ENCODE results near the gene DOK6.
"Not testable (repeated sequence)": the region's sequence is repeated elsewhere in the genome, so short reads cannot be mapped to it uniquely, and the experiment has no call there.

Gene DOK6

GRCh38 chr18:69626643-69627242 is 226.1 kb downstream of the DOK6 start:
- no peak for DNase-seq (ENCODE audit: low spot score)

DNA sequence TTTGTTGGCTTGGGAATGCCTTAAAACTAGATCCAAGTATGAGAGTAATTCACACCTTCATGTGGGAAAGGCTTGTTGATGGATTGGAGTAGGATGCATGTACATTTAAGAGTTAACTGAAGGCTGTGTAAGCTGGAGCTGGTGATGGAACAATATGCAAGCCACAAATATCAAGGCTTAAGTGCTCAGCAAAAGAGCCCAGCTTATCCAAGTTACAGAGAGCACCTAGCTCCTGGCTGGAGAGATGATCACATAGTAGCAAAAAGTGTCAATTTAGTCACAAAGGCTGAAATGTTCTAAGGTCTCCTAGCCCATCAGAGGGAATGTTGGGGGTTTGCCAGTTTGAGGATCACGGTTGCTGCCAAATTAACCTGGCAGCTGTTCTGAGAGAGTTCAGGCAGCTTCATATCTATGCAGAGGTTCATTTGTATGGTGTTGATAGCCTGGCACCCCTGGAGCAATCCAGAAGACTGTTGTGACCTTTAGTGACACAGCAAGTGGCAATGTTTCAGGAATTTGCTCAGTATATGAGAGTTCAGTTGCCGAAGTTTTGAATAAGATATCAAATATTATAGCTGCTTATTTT is 228.2 kb downstream of the DOK6 start:
- no peak for DNase-seq (ENCODE audit: low spot score)

GRCh38 chr18:69631281-69631680 is 230.6 kb downstream of the DOK6 start:
- no peak for DNase-seq (ENCODE audit: low spot score)

GRCh38 chr18:69635482-69635881 is 234.8 kb downstream of the DOK6 start:
- no peak for DNase-seq (ENCODE audit: low spot score)

DNA sequence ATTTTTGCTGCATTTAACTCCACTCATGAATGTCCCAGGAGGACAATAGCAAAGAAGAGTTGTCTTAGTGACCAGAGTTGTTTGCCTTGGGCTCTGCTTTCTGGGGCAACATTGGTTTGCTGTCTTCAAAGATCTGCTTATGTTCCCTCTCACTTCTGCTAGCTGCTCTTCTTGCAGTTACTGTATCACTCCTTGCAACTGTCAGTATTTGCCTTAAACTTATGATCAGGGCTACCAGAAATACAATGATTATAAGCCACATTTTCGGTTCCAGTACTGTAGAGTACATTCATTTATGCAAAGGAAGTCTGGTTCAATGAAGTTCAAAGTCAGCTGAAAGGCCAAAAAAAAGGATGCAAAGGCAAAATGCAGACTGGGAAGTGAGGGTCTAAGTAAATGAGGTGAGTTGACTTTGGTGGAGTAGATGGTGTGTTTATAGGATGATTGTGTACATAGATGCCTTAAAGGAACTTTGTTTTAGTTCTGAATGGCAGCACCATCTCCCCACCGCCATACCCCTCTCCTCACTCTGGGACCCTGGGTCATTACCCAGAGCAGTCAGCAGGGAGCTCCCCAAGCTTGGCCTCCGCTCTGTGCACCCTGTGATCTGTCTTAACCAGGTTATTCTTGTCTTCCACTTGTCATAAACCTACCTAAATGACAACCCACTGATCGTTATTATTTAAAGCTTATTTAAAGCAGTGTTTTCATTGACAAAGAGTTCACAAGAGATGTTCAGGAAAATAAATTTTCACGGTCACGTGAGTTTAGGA is 236.0 kb downstream of the DOK6 start:
- DNase-seq (ENCODE audit: low spot score) = no peak

GRCh38 chr18:69638056-69638455 is 237.4 kb downstream of the DOK6 start:
- no peak for DNase-seq (ENCODE audit: low spot score)

DNA sequence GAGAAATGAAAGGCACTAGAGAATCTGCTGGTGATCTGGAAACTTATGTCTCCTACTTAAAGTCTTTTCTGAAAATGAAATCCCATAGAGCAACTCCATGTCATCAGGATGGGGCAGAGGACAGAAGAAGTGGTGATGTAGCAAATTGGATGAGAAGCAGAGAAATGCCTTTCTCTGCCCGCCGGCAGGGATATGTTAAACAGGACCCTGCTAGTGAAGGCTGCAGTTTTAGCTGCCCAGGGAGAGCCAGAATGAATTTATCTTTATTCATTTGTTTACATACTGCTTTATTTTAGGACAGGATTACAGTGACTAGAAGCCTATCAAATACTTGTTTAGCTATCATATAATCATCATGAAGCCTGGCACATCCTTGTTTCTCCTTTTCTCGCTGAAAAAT is 247.0 kb downstream of the DOK6 start:
- no peak for DNase-seq (ENCODE audit: low spot score)

DNA sequence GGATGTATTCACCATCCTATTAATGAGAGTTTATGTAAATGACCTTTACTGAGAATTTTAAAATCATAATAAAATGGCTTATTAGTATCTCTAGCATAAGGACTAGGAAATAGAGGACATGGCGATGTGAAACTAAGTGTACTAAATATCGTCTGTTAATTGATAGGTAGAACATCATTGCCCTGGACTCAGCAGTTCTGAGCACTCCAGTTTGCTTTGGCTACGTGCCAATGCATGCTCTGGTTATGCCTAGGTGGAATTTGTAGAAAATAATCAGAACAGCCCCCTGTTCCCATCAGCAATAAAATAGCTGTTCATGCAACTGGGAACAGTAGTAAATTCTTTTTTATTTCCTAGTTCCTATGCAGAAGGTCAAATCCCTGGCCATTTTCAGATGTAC is 247.8 kb downstream of the DOK6 start:
- DNase-seq (ENCODE audit: low spot score) = no peak

DNA sequence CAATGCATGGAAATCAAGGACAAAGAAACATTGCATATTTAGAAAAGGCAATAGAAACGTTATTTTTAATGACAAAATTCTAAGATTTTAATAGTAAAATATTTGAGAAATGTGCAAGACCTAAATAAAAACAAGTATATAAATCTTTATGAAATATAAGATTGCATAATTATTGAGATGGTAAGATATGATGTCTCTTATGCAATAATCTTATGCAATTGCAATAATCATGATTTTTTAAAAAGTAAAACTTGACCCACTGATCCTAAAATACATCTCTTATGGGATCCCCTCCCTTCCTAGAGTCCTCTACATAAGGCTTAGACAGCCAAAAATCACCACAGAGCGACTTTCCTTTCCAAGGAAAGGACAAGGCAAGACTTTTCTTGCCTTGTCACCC is 249.0 kb downstream of the DOK6 start:
- DNase-seq (ENCODE audit: low spot score) = no peak

GRCh38 chr18:69651243-69651642 is 250.6 kb downstream of the DOK6 start:
- no peak for DNase-seq (ENCODE audit: low spot score)

DNA sequence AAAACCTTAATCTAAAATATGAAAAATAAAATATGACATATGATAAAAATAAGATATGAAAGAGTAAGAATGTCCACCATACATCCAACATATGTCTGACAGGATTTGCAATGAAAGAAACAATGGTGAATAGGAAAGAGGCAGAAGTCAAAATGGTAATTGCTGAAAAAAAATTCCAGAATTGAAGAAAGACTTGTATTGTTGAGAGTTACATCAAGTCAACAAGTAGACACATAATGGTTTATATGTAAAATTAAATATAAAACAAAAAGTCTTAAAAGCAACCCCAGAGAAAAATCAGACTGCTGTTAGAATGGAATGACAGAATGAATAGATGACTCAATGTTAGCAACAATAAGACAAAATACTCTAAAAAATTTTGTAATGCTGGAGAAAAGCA is 255.1 kb downstream of the DOK6 start:
- peak; percentile 8 for DNase-seq (ENCODE audit: low spot score)

DNA sequence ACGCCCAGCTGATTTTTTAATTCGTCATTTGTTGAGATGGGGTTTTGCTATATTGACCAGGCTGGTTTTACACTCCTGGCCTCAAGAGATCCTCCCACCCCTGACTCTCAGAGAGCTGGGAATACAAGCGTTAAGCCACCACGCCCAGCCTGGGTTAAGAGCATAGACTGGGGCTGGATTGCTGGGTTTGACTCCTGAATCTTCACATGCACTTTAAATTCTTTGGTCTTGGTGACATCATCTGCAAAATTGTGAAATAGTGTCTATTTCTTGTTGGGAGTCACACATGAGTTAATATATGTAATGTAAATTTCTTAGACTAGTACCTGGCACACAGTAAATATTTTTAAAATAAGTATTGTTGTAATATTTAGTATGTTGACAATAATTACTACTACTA is 257.4 kb downstream of the DOK6 start:
- DNase-seq (ENCODE audit: low spot score) = no peak

- DNase-seq (ENCODE audit: low spot score) = no peak
Measured at GRCh38 chr18:69658685-69659084, 258.0 kb downstream of the DOK6 start.

GRCh38 chr18:69659142-69659651 is 258.5 kb downstream of the DOK6 start:
- DNase-seq (ENCODE audit: low spot score) = no peak

DNA sequence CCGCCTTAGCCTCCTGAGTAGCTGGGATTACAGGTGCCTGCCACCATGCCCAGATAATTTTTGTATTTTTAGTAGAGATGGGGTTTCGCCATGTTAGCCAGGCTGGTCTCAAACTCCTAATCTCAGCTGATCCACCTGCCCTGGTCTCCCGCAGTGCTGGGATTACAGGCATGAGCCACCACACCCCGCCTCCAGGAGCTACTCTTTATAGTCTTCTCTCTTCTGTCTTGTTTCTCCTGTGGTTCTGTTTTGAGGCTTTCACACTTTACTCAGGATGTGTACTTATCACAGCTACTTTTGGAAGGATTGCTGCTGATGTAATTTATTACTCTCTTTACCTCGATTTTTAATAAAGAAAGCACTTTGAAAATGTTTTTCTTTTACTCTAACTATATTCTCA is 261.4 kb downstream of the DOK6 start:
- DNase-seq (ENCODE audit: low spot score) = not testable (repeated sequence)

DNA sequence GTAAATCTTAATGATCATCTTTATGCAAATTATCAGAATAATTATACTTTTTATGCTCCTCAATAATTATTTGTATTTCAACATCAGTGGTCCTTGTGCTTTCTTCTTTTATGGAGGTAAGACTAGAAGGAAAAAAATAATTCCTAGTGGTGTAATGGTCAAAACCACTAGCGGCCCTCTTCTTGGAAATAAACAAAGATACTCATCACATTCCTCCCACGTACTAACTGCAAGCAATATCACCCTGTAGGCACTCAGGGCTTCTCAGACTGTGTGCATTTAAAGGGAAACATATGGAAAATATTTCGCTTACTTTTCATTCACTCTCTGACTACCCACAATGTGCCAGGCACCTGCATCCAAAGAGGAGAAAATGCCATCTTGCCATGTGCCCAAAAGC is 263.7 kb downstream of the DOK6 start:
- DNase-seq (ENCODE audit: low spot score) = no peak

- no peak for DNase-seq (ENCODE audit: low spot score)
Measured at GRCh38 chr18:69674292-69674877, 273.7 kb downstream of the DOK6 start.

GRCh38 chr18:69674966-69675365 is 274.3 kb downstream of the DOK6 start:
- DNase-seq (ENCODE audit: low spot score) = no peak

DNA sequence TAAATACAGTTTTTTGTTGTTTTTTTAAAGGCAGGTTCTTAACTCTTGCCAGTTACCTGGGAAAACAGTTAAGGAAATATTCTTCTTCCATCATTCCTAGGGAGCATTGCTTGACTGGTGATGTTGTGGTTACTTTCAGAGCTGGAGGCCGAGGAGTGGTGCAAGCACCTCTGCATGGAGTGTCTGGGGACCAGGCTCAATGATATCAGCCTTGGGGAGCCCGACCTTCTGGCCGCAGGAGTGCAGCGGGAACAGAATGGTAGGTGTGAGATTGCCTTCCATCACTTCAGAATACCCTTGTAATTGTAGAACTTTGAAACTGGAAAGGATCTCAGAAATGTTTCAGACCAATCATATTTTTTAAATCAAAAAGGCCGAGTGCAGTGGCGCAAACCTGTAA is 276.9 kb downstream of the DOK6 start:
- no peak for DNase-seq (ENCODE audit: low spot score)

GRCh38 chr18:69680123-69680522 is 279.4 kb downstream of the DOK6 start:
- no peak for DNase-seq (ENCODE audit: low spot score)

- no peak for DNase-seq (ENCODE audit: low spot score)
Measured at GRCh38 chr18:69683176-69683575, 282.5 kb downstream of the DOK6 start.

- no peak for DNase-seq (ENCODE audit: low spot score)
Measured at GRCh38 chr18:69684789-69685188, 284.1 kb downstream of the DOK6 start.

DNA sequence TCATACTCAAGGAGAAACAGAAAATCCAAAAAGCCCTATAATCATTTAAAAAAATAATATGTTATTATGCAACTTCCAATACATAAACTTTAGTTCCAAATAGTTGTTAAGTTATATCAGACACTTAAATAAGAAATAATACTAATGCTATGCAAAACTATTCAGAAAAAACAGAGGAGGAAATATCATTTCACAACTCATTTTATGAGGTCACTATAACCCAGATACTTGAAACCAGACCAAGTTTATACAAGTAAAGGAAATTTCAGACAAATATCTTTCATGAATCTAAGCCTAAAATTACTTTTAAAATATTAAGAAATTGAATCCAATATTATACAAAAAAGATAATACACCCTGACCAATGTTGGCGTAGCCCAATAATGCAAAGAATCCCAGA is 286.2 kb downstream of the DOK6 start:
- DNase-seq (ENCODE audit: low spot score) = no peak
